Loucy (cell line): ENCODE measurements around the gene SPIC.
A peak's percentile ranks its signal among the peaks of the same experiment; 100 is the strongest.

Experiments
- H2AFZ ChIP-seq: fragments of 200-600 bp; sonication (generic); 2 replicates; pipeline ENCODE4 v1.6.0; 2016; ENCODE audit warnings: antibody characterized with exemption, mild to moderate bottlenecking, low read length, moderate library complexity
- H3F3A ChIP-seq: fragments of 200-600 bp; 2 replicates; pipeline ENCODE4 v1.6.0; 2016; ENCODE audit warnings: antibody characterized with exemption, low read depth, mild to moderate bottlenecking
- H3K27me3 ChIP-seq: fragments of 200-600 bp; sonication (generic); 2 replicates; pipeline ENCODE4 v1.6.1; 2014; ENCODE audit warnings: low read length, mild to moderate bottlenecking; ENCODE audit not compliant: insufficient read depth, poor library complexity, severe bottlenecking
- H3K36me3 ChIP-seq: fragments of 200-600 bp; sonication (generic); 2 replicates; pipeline ENCODE4 v1.6.1; 2016; ENCODE audit warnings: low read length; ENCODE audit not compliant: insufficient read depth
- H3K4me1 ChIP-seq: fragments of 200-600 bp; sonication (generic); 2 replicates; pipeline ENCODE4 v1.5.1; 2014; ENCODE audit warnings: low read length, mild to moderate bottlenecking; ENCODE audit not compliant: insufficient read depth, poor library complexity, severe bottlenecking
- H3K4me2 ChIP-seq: fragments of 200-600 bp; sonication (generic); 2 replicates; pipeline ENCODE4 v1.6.0; 2014; ENCODE audit warnings: antibody characterized with exemption, low read length, low read depth, mild to moderate bottlenecking; ENCODE audit not compliant: poor library complexity, severe bottlenecking
- H3K4me3 ChIP-seq: fragments of 200-600 bp; sonication (generic); 2 replicates; pipeline ENCODE4 v1.5.1; 2014; ENCODE audit warnings: low read length, mild to moderate bottlenecking, mixed read lengths; ENCODE audit not compliant: poor library complexity, severe bottlenecking
- H3K79me2 ChIP-seq: fragments of 200-600 bp; sonication (generic); 2 replicates; pipeline ENCODE4 v1.6.1; 2014; ENCODE audit warnings: low read length; ENCODE audit not compliant: insufficient read depth
- H3K9ac ChIP-seq: fragments of 200-600 bp; sonication (generic); 2 replicates; pipeline ENCODE4 v1.6.0; 2014; ENCODE audit warnings: mild to moderate bottlenecking, low read depth, low read length, moderate library complexity; ENCODE audit not compliant: poor library complexity, severe bottlenecking
- H3K9me2 ChIP-seq: fragments of 200-600 bp; sonication (generic); replicated peaks from 2 replicates; pipeline ENCODE4 v1.6.1; 2016; ENCODE audit warnings: low read depth, low read length, mixed read lengths
- H3K9me3 ChIP-seq: fragments of 200-600 bp; sonication (generic); 2 replicates; pipeline ENCODE4 v1.6.1; 2014; ENCODE audit warnings: mild to moderate bottlenecking, antibody characterized with exemption, low read length, low read depth; ENCODE audit not compliant: insufficient read depth
- H4K20me1 ChIP-seq: fragments of 200-600 bp; sonication (generic); 2 replicates; pipeline ENCODE4 v1.6.0; 2014; ENCODE audit warnings: antibody characterized with exemption, low read length, mild to moderate bottlenecking; ENCODE audit not compliant: insufficient read depth, poor library complexity, severe bottlenecking
- CTCF ChIP-seq: fragments of 200-600 bp; sonication (generic); conservative IDR thresholded peaks from 2 replicates; pipeline ENCODE4 v1.5.1; 2014; ENCODE audit warnings: mild to moderate bottlenecking, antibody characterized with exemption, low read length
- EZH2phosphoT487 ChIP-seq: fragments of 200-600 bp; IDR thresholded peaks from 2 replicates; pipeline ENCODE4 v1.6.1; 2018; ENCODE audit warnings: antibody characterized with exemption, mild to moderate bottlenecking, moderate library complexity, borderline replicate concordance

The SPIC gene

GRCh38 chr12:101474248-101474647 is 888 bp upstream of the SPIC start:
- H3K9ac ChIP-seq: no peak overlapping the region
- H2AFZ ChIP-seq: no peak overlapping the region
- TF ChIP-seq EZH2phosphoT487: no peak

DNA sequence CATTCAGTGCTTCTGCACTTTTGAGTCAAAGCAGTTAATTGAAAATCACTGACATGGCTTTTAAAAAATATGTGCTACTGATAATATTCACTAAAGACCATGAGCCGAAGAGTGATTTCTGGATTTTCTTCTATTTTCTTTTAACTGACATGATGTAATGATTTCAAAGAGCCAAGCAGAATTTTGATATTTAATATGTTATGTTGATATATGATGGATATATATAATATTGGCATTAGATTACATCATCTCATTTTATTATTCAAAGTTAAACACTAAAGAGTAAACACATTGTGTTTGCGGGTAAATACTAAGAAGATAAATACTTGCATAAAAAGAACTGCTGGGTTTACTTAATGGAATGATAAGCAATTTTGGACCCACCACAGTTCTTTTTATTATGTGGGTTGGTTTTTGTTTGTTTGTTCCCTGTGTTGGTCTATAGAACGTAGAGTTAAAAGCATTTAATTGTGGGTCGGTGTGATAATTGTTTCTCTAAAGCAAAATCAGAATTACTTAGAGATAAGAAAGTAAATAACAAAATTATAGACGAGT is 692 bp downstream of the SPIC start:
- H3K27me3 ChIP-seq: no peaks in the 10 kb centered on the region

More at GRCh38 chr12:101474248-101474647, 888 bp upstream of the SPIC start:
- H3K9me3 ChIP-seq: no peaks in the 10 kb centered on the region
- no peaks in the 10 kb centered on the region for H3K79me2 ChIP-seq
- no peaks in the 10 kb centered on the region for H3K36me3 ChIP-seq
- H3K4me3 ChIP-seq: no peak overlapping the region
- H3K4me2 ChIP-seq: no peak overlapping the region
- no peaks in the 10 kb centered on the region for H3K4me1 ChIP-seq
- no peaks in the 10 kb centered on the region for H3F3A ChIP-seq
- H3K9me2 ChIP-seq: no peaks in the 10 kb centered on the region
- H4K20me1 ChIP-seq: no peaks in the 10 kb centered on the region
- H3K27me3 ChIP-seq: no peaks in the 10 kb centered on the region

GRCh38 chr12:101480849-101481248 is 5.7 kb downstream of the SPIC start:
- Histone ChIP-seq H3K9me3 (no peaks in the 10 kb centered on the region), H3K4me2 (no peak overlapping the region), H3K4me3 (no peak overlapping the region), H2AFZ (no peak overlapping the region), H4K20me1 (no peaks in the 10 kb centered on the region), H3K4me1 (no peaks in the 10 kb centered on the region), H3K9me2 (no peaks in the 10 kb centered on the region), H3K36me3 (no peaks in the 10 kb centered on the region), H3F3A (no peaks in the 10 kb centered on the region), H3K9ac (no peak overlapping the region), H3K27me3 (no peaks in the 10 kb centered on the region), H3K79me2 (no peaks in the 10 kb centered on the region)
- TF ChIP-seq EZH2phosphoT487: no peak
- TF ChIP-seq CTCF: no peak

More for the DNA sequence above, 692 bp downstream of the SPIC start:
- Histone ChIP-seq H3K4me1 (no peaks in the 10 kb centered on the region), H3K9ac (no peak overlapping the region), H3K4me2 (no peak overlapping the region), H4K20me1 (no peaks in the 10 kb centered on the region), H3K36me3 (no peaks in the 10 kb centered on the region), H3K9me3 (no peaks in the 10 kb centered on the region), H3F3A (no peaks in the 10 kb centered on the region), H3K79me2 (no peaks in the 10 kb centered on the region), H3K9me2 (no peaks in the 10 kb centered on the region), H2AFZ (no peak overlapping the region), H3K4me3 (no peak overlapping the region)
- TF ChIP-seq CTCF (no peak), EZH2phosphoT487 (no peak)

- peak overlapping the region; percentile 66 for H2AFZ ChIP-seq
These were observed 9.9 kb downstream of the SPIC start for GRCh38 chr12:101485021-101485420.

More at GRCh38 chr12:101485021-101485420, 9.9 kb downstream of the SPIC start:
- Histone ChIP-seq H3K4me3 (no peak overlapping the region), H4K20me1 (no peaks in the 10 kb centered on the region), H3K36me3 (no peaks in the 10 kb centered on the region), H3K9ac (no peak overlapping the region), H3K4me2 (no peak overlapping the region), H3K9me2 (no peaks in the 10 kb centered on the region), H3K27me3 (no peaks in the 10 kb centered on the region), H3F3A (no peaks in the 10 kb centered on the region), H3K9me3 (no peaks in the 10 kb centered on the region), H3K79me2 (no peaks in the 10 kb centered on the region), H3K4me1 (no peaks in the 10 kb centered on the region)
- TF ChIP-seq CTCF: no peak
- TF ChIP-seq EZH2phosphoT487: no peak
